Stomach (tissue), 9 donors: ENCODE results near the gene UNC45B. TPM values are rescaled to one million over a fixed set of nuclear protein-coding genes. Genes with fewer than 3 reads are reported as not detected.
"Not testable (repeated sequence)": the region's sequence is repeated elsewhere in the genome, so short reads cannot be mapped to it uniquely, and the experiment has no call there.

Experiments
- DNase-seq, 2 donors: peaks; one replicate each; pipeline versions ENCODE4 v3.0.0 to v3.0.0-alpha.2; 2013 to 2019
- H3K27ac ChIP-seq, 5 donors: fragments of 200-600 bp in 4 of 5; sonication (generic) in 4 of 5; one replicate each; pipeline ENCODE4 v1.5.1; 2013 to 2019; ENCODE audit warnings: mild to moderate bottlenecking in 1 of 5, moderate library complexity in 1 of 5
- H3K27me3 ChIP-seq, 3 donors: fragments of 200-600 bp; sonication (generic); one replicate each; pipeline ENCODE4 v1.5.1; 2017 to 2019; ENCODE audit warnings: mixed run types in 1 of 3
- H3K36me3 ChIP-seq, 4 donors: fragments of 200-600 bp; sonication (generic); 1 replicate in 3 of 4; 2 replicates in 1 of 4; pipeline ENCODE4 v1.5.1; 2016 to 2019
- H3K4me1 ChIP-seq, 4 donors: fragments of 200-600 bp; sonication (generic); one replicate each; pipeline ENCODE4 v1.5.1; 2016 to 2019
- H3K4me3 ChIP-seq, 4 donors: fragments of 200-600 bp; sonication (generic) in 3 of 4; one replicate each; pipeline ENCODE4 v1.5.1; 2016 to 2019; ENCODE audit warnings: mild to moderate bottlenecking in 1 of 4
- H3K9me3 ChIP-seq, 4 donors: fragments of 200-600 bp; sonication (generic); one replicate each; pipeline ENCODE4 v1.5.1; 2016 to 2019
- EP300 ChIP-seq: sonication (generic); formaldehyde crosslinking; IDR thresholded peaks from one replicate; pipeline ENCODE4 v1.6.1; 2017; ENCODE audit warnings: antibody characterized with exemption
- POLR2A ChIP-seq, 4 donors: fragments of 450-650 bp; IDR thresholded peaks; one replicate each; pipeline ENCODE4 v1.6.1; 2016; ENCODE audit warnings: antibody characterized with exemption in 4 of 4, control low read depth in 2 of 4, mild to moderate bottlenecking in 1 of 4, moderate library complexity in 1 of 4
- POLR2AphosphoS5 ChIP-seq, 3 donors: sonication (generic); formaldehyde crosslinking; IDR thresholded peaks; one replicate each; pipeline ENCODE4 v1.6.1; 2016; ENCODE audit warnings: antibody characterized with exemption in 3 of 3
- WGBS, 5 donors: extraction: QIAGEN DNeasy Blood & Tissue Kit in 3 of 5; methylation state at CpG; one replicate each; pipeline versions ENCODE4 v1.1.5 to v1.1.7; 2013 to 2018; 5-methylcytosine and 5-hydroxymethylcytosine counted together
- intact Hi-C: fragments of 100-400 bp; cut with DNase I; formaldehyde crosslinking; loops from one replicate; pipeline ENCODE4 v1.15.1; 2023; ENCODE audit warnings: low total_unique reads
- polyA plus RNA-seq, 3 donors: library from polyadenylated mRNA; stranded (reverse); fragments of 200-250 nt; gene quantifications; one replicate each; pipeline ENCODE4 v1.2.3, GENCODE V29; 2013
- total RNA-seq, 5 donors: library from RNA; depleted of rRNA; stranded (reverse); fragments of >200 nt; gene quantifications; one replicate each; pipeline versions ENCODE4 v1.1.0 to v1.2.3, GENCODE V29; 2014 to 2016
- TF ChIP-seq, protein P1 (sequence below), 7 experiments: fragments of 450-650 bp in 4 of 7; fragments of 200-600 bp in 3 of 7; sonication (generic) in 3 of 7; IDR thresholded peaks; one replicate each; pipeline ENCODE4 v1.5.1; 2016 to 2019; ENCODE audit warnings: antibody characterized with exemption in 7 of 7, control low read depth in 2 of 7, mild to moderate bottlenecking in 1 of 7
- donor health status: healthy with polysubstance abuse.
- donor health status: Bipolar disorder and iron deficiency.
- donor health status: healthy.

UNC45B gene
- total and polyA plus RNA-seq, 8 donors, result 0.05 to 1.8 (median 0.30) TPM; not detected in 2

DNA sequence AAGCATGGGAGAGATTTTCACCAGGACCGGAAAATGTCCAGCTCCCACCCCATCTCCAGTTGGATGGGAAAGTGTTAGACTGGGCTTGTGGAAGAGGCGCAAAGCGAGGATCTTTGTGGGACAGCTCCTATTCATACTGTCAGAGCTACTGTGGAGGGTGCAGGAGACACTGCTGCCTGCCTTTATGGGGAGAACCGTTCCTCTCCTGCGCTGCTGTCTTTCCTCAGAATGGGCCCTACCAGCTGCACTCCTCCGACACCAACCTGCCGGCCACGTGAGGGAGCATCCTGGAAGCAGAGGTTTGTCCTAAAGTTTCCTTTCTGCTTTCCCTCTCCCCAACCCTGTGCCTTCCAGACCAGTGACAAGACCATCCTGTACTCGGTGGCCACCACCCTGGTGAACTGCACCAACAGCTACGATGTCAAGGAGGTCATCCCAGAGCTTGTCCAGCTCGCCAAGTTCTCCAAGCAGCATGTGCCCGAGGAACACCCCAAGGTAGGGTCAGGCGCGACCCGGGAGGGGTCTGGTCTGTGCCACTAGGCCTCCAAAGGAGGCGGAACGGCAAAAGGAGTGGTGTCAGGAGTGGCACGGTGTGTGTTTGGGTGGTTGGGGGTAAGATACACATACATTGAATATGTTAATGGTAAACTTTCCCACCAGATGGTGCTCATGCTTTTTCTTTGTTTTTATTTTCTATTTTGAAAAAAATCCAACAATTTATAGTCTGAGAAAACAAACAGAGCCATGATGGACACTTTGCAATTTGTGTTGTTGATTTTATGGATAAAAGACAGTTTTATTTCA is 23.6 kb downstream of the UNC45B start:
- DNase-seq, result peak in 1 of 2 donors; percentile 40

DNA sequence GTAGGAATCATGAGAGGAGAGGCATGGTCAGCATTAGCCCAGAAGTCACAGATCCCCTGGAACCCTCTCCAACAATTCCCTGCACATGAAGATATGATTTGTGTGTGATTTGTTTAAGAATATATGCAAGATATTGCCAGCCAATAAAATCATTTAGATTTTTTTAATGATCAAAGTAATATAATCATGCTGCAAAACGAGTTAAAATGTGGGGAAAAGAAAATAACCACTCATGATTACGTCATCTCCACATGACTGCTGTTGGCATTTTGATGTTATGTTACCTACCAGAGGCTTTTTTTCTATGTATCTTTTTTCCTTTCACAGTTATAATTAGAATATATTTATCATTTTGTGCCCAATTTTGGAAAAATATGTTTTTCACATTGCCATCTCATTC is 24.2 kb downstream of the UNC45B start:
- TF ChIP-seq POLR2A (IDR thresholded peaks at IDR 0.05) (no peak), EP300 (no peak), POLR2AphosphoS5 (IDR thresholded peaks at IDR 0.05) (no peak)
- TF ChIP-seq, protein P1, sequence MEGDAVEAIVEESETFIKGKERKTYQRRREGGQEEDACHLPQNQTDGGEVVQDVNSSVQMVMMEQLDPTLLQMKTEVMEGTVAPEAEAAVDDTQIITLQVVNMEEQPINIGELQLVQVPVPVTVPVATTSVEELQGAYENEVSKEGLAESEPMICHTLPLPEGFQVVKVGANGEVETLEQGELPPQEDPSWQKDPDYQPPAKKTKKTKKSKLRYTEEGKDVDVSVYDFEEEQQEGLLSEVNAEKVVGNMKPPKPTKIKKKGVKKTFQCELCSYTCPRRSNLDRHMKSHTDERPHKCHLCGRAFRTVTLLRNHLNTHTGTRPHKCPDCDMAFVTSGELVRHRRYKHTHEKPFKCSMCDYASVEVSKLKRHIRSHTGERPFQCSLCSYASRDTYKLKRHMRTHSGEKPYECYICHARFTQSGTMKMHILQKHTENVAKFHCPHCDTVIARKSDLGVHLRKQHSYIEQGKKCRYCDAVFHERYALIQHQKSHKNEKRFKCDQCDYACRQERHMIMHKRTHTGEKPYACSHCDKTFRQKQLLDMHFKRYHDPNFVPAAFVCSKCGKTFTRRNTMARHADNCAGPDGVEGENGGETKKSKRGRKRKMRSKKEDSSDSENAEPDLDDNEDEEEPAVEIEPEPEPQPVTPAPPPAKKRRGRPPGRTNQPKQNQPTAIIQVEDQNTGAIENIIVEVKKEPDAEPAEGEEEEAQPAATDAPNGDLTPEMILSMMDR (IDR thresholded peaks at IDR 0.05), result no peak
- Histone ChIP-seq H3K36me3 (no peaks in the 10 kb centered on the region), H3K27me3 (peaks cover 0 to 6% (median 0%) of the 10 kb centered on the region in 3 donors), H3K27ac (no peak overlapping the region), H3K4me1 (no peaks in the 10 kb centered on the region), H3K4me3 (no peak overlapping the region), H3K9me3 (no peaks in the 10 kb centered on the region)
- intact Hi-C loops, result loop anchor here (5.0 kb wide), 1 partner anchor 360 kb away; no protein-coding TSS in a partner anchor
- DNase-seq, result no peak
- WGBS, 5 donors, result 33 to 46% (median 42%) methylated on average over 2 of the region's 2 CpGs

More for the DNA sequence above, 23.6 kb downstream of the UNC45B start:
- no peak overlapping the region for H3K27ac ChIP-seq
- TF ChIP-seq POLR2A (IDR thresholded peaks at IDR 0.05) (no peak), POLR2AphosphoS5 (IDR thresholded peaks at IDR 0.05) (no peak)
- TF ChIP-seq, protein P1 (IDR thresholded peaks at IDR 0.05), result peak in 3 of 7 experiments; percentile 2 to 43 (median 36)
- H3K9me3 ChIP-seq, result no peaks in the 10 kb centered on the region
- no peaks in the 10 kb centered on the region for H3K4me1 ChIP-seq
- peaks cover 0 to 11% (median 0%) of the 10 kb centered on the region in 3 donors for H3K27me3 ChIP-seq
- no peak overlapping the region for H3K4me3 ChIP-seq
- no peaks in the 10 kb centered on the region for H3K36me3 ChIP-seq
- 60 to 71% (median 68%) methylated on average over 18 of the region's 18 CpGs for WGBS, 5 donors
- intact Hi-C loops, result loop anchor here (5.0 kb wide), 1 partner anchor 361 kb away; no protein-coding TSS in a partner anchor

DNA sequence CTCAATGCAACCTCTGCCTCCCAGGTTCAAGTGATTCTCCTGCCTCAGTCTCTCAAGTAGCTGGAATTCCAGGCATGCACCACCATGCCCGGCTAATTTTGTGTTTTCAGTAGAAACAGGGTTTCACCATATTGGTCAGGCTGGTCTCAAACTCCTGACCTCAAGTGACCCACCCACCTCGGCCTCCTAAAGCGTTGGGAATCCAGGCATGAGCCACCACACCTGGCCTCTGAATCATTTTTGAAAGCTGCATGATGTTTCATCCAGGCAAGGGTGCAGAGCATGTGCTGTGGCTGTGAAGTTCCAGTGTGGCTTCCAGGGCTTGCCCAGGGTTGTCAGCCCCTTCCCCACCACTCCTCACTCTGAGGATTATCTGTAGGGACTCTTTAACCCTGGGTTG is 24.7 kb downstream of the UNC45B start:
- not testable (repeated sequence) for H3K36me3 ChIP-seq, H3K4me3 ChIP-seq, H3K27ac ChIP-seq, H3K4me1 ChIP-seq, DNase-seq, H3K9me3 ChIP-seq, H3K27me3 ChIP-seq
- 80 to 95% (median 83%) methylated on average over 3 of the region's 3 CpGs for WGBS, 5 donors
- intact Hi-C loops, result loop anchor here (5.0 kb wide), 1 partner anchor 360 kb away; no protein-coding TSS in a partner anchor

DNA sequence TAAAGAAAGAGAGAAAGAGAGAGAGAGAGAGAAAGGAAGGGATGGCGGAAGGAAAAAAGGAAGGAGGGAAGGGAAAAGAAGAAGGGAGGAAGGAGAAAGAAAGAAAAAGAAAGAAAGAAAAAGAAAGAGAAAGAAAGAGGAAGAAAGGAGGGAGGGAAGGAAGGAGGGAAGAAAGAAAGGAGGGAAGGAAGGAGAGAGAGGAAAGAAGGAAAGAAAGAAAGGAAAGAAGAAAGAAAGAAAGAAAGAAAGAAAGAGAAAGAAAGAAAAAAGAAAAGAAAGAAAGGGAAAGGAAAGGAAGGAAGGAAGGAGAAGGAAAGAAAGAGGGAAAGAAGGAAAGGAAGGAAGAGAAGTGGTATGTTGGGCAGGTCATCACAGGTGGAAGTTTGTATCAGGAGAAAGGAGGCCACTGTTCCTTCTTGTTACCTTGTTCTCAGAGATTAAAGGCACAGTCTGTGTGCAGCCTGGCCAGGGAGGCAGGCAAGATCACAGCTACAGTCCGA is 27.3 kb downstream of the UNC45B start:
- no peak for DNase-seq
- intact Hi-C loops, result loop anchor here (5.0 kb wide), 1 partner anchor 357 kb away; no protein-coding TSS in a partner anchor
- no peaks in the 10 kb centered on the region for H3K4me1 ChIP-seq
- no peaks in the 10 kb centered on the region for H3K36me3 ChIP-seq
- no peak overlapping the region for H3K4me3 ChIP-seq
- H3K27me3 ChIP-seq, result peaks cover 0 to 2% (median 0%) of the 10 kb centered on the region in 3 donors
- 77 to 86% (median 82%) methylated on average over 2 of the region's 2 CpGs for WGBS, 5 donors
- TF ChIP-seq POLR2A (IDR thresholded peaks at IDR 0.05), result no peak
- no peak for TF ChIP-seq EP300
- TF ChIP-seq POLR2AphosphoS5 (IDR thresholded peaks at IDR 0.05), result no peak
- TF ChIP-seq, protein P1 (IDR thresholded peaks at IDR 0.05), result no peak
- no peak overlapping the region for H3K27ac ChIP-seq
- H3K9me3 ChIP-seq, result no peaks in the 10 kb centered on the region
